Activated naive CD8-positive, alpha-beta T cell treated with anti-CD3 and anti-CD28 coated beads, Interleukin-2, amount 50 U/mL, for 16 hours (primary cell): ENCODE measurements around the gene STRN4.
A peak's percentile ranks its signal among the peaks of the same experiment; 100 is the strongest.
"Not testable (repeated sequence)": the region's sequence is repeated elsewhere in the genome, so short reads cannot be mapped to it uniquely, and the experiment has no call there.

ENCODE experiments used
- DNase-seq: peaks from one replicate; pipeline ENCODE4 v3.0.0-alpha.2; 2020; ENCODE audit warnings: low read depth, low spot score

STRN4 gene

GRCh38 chr19:46713781-46714443, 32.3 kb downstream of the STRN4 start:
- DNase-seq, result peak; percentile 36

- DNase-seq, result not testable (repeated sequence)
Observed at GRCh38 chr19:46712768-46713338, 33.4 kb downstream of the STRN4 start.

- DNase-seq, result no peak
Observed at GRCh38 chr19:46710687-46711086, 35.6 kb downstream of the STRN4 start.

- DNase-seq, result peak; percentile 79
Observed at GRCh38 chr19:46704379-46705076, 41.7 kb downstream of the STRN4 start.

- no peak for DNase-seq
Observed at GRCh38 chr19:46700704-46701103, 45.5 kb downstream of the STRN4 start.

- DNase-seq, result no peak
Observed at GRCh38 chr19:46698395-46699321, 47.6 kb downstream of the STRN4 start.

GRCh38 chr19:46697204-46697960, 48.9 kb downstream of the STRN4 start:
- DNase-seq, result no peak

- no peak for DNase-seq
Observed at GRCh38 chr19:46696866-46697203, 49.4 kb downstream of the STRN4 start.

GRCh38 chr19:46696052-46696451, 50.2 kb downstream of the STRN4 start:
- DNase-seq, result no peak

- DNase-seq, result no peak
Observed at GRCh38 chr19:46693760-46694159, 52.5 kb downstream of the STRN4 start.

GRCh38 chr19:46692918-46693722, 53.1 kb downstream of the STRN4 start:
- DNase-seq, result no peak

GRCh38 chr19:46691948-46692347, 54.3 kb downstream of the STRN4 start:
- DNase-seq, result no peak

- no peak for DNase-seq
Observed at GRCh38 chr19:46691104-46691503, 55.1 kb downstream of the STRN4 start.

GRCh38 chr19:46689358-46689757, 56.9 kb downstream of the STRN4 start:
- DNase-seq, result no peak

- no peak for DNase-seq
Observed at GRCh38 chr19:46687438-46688145, 58.7 kb downstream of the STRN4 start.

- no peak for DNase-seq
Observed at GRCh38 chr19:46685189-46685588, 61.1 kb downstream of the STRN4 start.

GRCh38 chr19:46678110-46678732, 68.0 kb downstream of the STRN4 start:
- DNase-seq, result peak; percentile 27

- no peak for DNase-seq
Observed at GRCh38 chr19:46674416-46675178, 71.7 kb downstream of the STRN4 start.

GRCh38 chr19:46670813-46671212, 75.4 kb downstream of the STRN4 start:
- no peak for DNase-seq
